ENCODE results near the gene OR2A5.

Gene OR2A5

GRCh38 chr7:144102041-144102440, 53.3 kb downstream of the OR2A5 start:
- H3K4me3 ChIP-seq (ENCODE audit: low read length), result no peak overlapping the region
- no peaks in the 10 kb centered on the region for H3K4me1 ChIP-seq (ENCODE audit: insufficient read depth, low read length)
- H3K9me3 ChIP-seq (ENCODE audit: low read length), result no peaks in the 10 kb centered on the region
- H3K36me3 ChIP-seq (ENCODE audit: insufficient read depth, low read length), result no peaks in the 10 kb centered on the region
- H3K27me3 ChIP-seq (ENCODE audit: insufficient read depth, low read length), result no peaks in the 10 kb centered on the region
- no peak overlapping the region for H2AFZ ChIP-seq (ENCODE audit: low read depth, low read length)

GRCh38 chr7:144105211-144105610, 56.5 kb downstream of the OR2A5 start:
- no peaks in the 10 kb centered on the region for H3K36me3 ChIP-seq (ENCODE audit: insufficient read depth, low read length)

More at GRCh38 chr7:144105211-144105610, 56.5 kb downstream of the OR2A5 start:
- Histone ChIP-seq H2AFZ (ENCODE audit: low read depth, low read length) (no peak overlapping the region), H3K4me1 (ENCODE audit: insufficient read depth, low read length) (no peaks in the 10 kb centered on the region), H3K4me3 (ENCODE audit: low read length) (no peak overlapping the region), H3K9me3 (ENCODE audit: low read length) (no peaks in the 10 kb centered on the region), H3K27me3 (ENCODE audit: insufficient read depth, low read length) (no peaks in the 10 kb centered on the region)
